Activated T-helper 1 cell treated with Interleukin-2 at 50 U/mL for 16 hours (primary cell): ENCODE data around the gene DMPK.
"Not testable (repeated sequence)": the region's sequence is repeated elsewhere in the genome, so short reads cannot be mapped to it uniquely, and the experiment has no call there.

Source experiments
- DNase-seq: peaks from one replicate; pipeline ENCODE4 v3.0.0-alpha.2; 2020; ENCODE audit warnings: low read depth

DMPK gene

DNA sequence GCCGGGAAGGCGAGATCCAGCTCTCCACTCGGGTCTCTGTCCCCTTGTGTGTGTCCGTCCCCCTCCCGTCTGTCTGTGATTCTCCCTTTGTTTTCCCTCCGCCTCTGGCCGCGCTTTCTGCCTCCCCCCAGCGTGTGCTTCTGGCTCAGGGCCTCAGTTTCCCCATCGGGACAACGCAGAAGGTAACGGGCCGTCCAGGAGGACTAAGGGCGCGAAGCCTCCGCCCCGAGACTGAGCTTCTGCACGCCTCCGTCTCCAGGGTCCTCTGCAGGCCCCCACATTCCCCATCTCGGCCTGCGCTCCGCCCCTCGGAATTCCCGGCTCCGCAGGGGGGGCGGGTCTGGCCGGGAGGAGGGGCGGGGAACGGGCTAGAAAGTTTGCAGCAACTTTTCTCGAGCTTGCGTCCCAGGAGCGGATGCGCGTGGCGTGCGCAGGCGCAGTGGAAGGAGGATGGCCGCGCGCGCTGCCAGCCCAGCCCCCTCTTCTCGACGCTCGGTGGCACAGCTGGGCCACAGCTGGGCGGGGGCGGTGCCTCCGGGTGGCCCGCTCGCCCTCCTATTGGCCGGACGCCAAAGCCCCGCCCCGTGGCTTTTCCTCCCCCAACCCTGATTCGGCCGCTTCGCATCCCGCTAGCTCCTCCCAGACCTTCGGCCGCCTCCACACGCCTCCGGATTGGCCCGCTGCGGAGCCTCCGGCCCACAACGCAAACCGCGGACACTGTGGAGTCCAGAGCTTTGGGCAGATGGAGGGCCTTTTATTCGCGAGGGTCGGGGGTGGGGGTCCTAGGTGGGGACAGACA, 13.1 kb downstream of the DMPK start, which contains the start of gene SIX5:
Gene SIX5 (minus strand): TSS at position 269 of the 799 bp plus-strand sequence. CDS start 408 bp downstream, outside the sequence.
- peak; percentile 86 for DNase-seq

DNA sequence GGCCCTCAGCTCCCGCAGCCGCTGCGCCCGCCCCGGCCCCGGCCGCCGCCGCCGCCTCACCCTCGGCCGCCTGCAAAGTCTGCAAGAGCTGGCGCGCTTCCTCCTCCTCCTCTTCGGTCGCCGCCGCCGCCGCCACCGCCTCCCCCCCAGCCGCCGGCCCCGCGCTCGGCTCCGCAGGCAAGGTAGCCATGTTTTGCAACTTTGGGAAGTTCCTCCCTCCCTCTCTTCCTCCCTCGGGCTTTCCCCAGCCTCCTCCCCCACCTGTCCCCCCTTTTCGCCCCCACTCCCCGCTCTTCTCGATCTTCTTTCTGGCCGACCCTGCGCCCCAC, 13.7 kb downstream of the DMPK start:
- no peak for DNase-seq

DNA sequence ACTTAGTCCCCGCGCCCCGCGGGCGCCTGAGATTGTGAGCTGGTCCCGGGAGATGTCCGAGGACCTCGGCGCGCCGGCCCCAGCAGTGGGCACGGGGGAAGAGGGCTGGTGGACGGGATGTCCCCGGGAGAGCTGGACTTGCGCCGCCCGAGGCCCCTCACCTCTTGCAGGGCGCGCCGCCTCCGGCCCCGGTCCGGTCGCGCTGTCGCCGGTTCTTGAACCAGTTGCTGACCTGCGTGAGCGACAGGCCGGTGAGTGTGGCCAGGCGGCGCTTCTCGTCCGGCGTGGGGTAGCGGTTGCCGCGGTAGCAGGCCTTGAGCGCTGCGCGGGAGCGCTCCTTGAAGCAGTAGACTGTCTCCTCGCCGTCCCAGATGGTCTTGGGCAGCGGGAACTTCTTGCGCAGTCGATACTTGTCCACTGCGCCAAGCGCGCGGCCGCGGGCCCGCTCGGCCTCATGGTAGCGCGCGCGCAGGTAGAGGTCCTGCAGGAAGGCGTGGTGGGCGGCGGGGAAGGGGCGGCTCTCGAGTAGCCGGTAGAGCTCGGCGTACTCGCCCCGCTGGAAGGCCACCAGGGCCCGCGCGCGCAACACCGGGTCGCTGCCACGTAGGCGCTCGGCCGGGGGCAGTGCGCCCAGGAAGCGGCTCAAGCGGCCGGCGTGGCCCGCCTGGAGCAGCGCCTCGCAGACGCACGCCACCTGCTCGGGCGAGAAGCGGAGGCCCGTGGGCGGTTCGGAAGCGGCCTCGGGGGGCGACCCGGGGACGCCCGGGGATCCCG, 14.2 kb downstream of the DMPK start:
- DNase-seq, result no peak

DNA sequence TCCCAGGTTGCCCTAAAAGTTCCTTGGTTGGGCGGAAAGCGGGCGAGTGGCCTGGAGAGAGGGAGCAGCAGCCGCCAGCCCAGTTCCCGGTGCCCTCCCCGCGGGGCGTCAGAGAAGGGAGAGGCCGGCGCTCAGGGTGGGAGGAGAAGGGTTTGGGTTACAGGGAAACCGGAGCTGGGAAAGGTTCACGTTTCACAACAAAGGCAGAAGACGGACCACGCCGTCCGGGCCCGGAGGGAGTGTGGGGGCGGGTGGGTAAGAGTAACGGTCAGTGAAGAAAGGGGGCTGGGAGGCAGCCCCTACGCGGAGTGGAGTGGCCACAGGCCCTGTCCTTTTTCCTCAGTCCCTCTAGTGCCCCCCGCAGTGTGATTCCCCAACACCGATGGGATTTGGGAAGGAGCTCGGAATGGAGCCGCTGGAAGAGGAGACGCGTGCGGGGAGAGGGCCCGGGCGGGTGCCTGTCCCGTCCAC, 14.8 kb downstream of the DMPK start:
- no peak for DNase-seq

DNA sequence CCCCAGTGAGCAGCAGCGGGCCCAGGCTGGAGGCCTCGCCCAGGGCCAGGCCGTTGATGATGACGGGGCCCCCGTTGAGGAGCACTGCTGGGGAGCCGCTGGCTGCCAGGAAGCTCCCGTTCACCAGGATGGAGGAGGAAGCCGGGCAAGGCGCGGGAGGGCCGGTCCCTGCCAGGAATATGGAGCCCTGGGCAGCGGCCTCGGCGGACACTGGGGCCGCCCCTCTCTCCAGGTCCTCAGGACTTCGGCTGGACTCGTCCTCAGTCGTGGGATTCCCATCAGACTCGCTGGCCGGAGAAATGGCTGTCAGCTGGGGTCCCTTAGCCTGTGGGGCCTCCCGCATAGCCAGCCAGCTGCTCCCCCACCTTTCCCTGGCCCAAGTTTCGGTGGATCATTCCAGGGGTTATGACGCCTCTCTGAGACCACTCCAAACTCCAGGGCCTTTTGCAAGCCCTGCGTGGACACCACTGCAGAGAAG, 15.4 kb downstream of the DMPK start:
- no peak for DNase-seq

DNA sequence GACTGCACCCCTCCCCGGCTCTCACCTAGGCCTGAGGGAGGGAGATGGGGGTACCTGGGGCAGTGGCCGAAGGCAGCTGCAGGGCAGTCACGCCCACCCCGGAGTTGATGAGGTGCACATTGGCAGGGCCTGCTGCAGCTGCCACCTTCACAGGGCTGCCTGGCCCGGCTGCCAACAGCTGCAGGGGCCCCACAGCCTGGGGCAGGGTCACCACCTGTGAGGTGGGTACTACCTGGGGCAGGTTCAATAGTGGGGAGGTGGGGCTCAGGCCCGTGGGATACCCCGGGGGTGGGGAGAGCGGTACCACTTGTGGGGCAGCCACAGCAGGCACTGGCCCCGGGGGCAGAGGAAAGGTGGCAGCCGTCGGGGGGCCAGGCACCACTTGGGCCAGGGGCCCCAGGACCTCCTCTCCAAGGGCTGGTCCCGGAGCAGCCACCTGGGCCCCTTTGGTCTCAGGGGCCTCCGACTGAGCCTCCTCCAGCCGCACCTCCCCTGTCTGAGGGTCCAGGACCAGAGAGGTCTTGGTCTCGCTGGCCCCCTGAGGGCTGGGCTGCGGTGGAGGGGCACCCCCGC, 15.9 kb downstream of the DMPK start:
- DNase-seq, result no peak

DNA sequence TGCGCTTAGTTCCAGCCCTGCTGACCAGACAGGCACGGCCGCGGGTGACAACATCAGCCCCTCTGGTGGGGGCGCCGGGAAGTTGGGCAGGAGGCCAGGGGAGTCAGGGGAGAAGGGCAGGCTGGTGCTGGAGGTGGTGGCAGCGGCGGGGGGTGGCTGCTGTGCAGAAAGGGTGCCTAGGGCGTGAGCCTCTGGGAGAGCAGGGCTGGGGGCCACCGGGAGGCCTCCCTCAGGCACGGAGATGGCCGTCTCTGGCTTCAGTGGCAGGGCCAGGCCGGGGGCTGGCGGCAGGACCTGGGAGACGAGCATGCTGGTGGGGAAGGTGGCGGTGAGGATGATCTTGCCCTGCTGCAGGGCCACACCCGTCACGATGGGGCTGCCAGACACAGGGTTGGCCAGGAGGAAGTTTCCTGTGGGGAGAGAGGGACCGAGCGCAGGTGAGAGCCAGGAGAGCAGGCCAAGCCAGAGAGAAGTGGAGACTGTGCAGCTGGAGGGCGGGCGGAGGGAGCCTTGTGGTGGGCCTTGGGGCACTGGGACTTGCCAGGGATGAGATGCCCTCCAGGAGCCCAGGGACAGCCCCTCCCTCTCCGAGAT, 16.5 kb downstream of the DMPK start:
- DNase-seq, result no peak

DNA sequence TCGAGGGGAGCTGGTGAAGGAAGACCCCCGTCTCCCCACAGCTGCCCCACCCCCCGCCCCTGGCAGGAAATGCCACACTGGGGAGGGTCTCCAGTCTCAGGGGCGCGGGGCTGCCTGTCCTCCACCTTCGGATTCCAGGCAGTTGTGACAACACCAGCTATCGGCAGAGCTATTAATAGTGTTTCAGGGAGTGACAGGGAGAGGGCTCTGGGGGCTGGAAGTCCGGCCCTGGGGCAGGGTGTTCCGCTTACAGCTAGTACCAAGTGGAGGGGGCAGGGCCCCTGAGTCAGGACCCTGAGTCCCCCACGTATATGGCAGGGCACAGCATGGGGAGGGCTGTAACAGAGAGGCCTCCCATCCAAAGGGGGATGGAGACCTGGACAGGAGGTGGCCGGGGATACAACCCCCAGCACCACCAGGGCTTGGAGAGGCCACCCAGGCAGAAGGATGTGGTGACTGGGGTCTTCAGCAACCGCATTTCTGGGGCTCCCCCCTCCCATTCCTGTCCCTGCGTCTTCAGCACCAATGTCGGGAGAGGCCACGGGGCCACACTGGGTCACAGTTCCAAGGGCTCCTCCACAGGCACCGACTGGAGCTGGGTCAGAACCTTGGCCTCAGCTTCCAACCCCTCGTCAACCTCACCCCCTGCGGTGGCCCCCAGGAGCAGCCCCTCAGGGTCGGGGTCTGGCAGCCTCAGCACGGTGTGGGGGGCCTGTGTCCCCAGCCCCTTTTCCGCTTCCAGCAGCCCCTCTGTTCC, 17.2 kb downstream of the DMPK start:
- DNase-seq, result no peak

DNA sequence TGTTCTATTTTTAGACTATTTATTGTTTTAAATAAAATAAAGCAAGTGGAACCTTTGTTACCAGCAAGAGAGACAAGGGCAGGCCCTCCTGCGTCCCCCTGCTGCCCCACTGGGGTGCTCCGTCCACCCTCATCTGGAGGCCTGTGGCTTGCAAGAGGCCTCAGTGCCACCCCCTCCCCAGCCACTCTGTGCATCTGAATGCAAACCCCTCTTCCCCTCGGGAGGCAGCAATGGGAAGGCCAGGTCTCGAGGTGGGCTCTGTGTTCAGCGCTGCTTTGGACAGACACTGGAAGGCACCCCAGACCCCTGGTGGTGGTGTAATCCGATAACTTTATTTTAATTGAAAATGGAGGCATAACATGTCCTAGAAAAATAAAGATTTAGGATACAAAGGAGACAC, 17.8 kb downstream of the DMPK start:
- DNase-seq, result no peak

DNA sequence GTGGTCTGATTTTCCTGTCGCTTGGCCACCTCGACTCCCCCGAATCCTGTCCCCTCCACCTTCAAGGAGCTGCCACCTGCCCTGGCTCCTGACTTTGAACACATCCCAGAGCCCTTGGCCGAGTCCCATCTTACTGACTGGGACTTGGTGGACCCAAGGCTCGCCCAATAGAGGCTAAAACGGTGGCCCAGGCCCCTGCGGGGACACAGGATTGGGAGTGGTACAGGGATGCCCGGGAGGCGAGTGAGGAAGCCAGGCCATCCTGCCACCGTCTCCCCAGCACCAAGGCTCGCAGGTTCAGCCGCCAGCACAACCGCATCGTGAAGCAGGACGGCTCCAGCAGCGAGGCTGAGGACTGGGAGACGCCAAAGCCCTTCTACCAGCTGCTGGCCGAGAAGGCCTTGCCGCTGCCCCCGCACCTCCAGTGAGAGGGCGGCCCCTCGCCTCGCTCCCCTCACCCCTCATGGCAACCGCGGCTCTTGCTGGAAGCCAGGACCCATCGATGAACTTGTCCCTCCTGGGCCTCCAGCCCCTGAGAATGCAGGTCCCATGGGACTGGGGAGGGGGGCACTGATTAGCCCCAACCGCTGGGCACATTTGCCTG, 18.5 kb downstream of the DMPK start:
- DNase-seq, result no peak

DNA sequence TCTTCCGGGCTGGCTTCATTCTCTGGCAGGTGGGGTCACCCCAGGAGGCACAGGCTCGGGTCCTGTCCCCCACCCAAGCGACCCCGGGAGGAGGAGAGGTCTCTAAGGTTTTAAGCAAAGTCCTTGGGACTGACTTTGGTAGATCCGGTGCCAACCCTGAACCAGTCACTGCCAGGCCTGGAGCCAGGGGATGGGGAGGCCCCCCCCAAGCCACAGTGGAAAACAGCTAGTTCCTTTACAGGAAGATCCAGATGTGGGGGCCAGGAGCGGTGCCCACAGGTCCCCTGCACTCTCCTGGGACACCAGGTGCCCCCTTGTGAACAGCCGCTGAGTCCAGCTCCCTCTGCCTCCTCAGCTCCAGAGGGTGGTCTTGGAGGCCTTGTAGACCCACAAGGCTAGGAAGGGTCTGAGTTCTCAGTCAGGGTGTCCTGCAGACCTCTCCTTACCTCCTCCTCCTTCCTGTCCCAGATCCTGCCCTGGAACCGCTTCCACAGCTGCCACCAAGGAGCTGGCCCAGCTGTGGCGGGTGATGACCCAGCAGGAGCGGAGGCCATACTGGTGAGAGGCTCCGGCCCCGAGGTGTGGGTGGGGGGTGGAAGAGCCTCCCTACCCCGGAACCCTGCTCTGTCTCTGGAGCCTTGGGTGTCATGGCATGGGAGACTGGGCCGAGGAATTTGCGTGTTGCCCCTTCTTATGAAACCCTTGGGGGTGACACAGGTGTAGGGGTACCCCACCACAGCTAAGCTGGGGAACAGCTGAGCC, 19.2 kb downstream of the DMPK start:
- DNase-seq, result no peak

DNA sequence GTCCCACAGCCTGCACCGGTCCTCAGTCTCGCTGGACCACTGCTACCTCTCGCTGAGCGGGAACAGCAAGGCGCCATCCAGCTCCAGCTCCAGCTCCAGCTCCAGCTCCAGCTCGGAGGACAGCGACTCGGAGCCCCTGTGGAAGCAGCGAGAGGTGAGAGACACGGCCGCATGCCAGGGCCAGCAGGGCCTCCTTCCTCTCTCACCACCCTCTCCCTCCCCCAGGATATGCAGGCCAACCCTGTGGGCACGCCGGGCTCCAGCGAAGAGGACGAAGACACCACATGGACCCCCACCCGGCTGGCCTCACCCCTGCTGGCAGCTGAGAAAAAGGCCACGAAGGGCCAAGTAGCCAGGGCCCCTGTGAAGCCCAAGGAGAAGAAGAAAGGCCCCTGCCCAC, 20.6 kb downstream of the DMPK start:
- DNase-seq, result no peak

DNA sequence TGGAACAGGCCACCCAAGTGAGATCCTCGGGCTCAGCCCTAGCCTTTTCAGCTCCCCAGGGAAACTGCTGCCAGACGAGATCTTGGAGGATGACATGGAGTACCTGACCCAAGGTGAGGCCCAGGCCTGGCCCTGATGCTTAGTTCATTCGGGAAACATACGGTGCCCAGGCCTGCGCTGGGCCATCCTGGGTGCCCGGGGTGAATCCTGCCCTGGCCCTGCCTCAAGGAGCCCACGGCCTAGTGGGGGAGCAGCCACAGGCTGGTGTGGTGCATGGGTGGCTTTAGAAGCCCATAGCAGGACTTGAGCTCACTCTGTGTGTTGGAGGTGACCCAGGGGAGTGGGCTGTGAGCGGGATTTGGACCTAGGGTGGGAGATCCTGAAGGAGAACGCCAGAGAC, 23.4 kb downstream of the DMPK start:
- no peak for DNase-seq

DNA sequence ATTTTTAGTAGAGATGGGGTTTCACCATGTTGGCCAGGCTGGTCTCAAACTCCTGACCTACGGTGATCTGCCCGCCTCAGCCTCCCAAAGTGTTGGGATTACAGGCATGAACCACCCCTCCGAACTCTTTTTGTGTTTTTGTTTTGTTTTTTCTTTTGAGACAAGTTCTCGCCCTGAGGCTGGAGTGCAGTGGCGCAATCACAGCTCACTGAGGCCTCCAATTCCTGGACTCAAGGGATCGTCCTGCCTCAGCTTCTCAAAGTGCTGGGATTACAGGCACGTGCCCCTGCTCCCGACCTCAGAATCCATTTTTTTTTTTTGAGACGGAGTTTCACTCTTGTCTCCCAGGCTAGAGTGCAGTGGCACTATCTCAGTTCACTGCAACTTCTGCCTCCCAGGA, 24.6 kb downstream of the DMPK start:
- no peak for DNase-seq

DNA sequence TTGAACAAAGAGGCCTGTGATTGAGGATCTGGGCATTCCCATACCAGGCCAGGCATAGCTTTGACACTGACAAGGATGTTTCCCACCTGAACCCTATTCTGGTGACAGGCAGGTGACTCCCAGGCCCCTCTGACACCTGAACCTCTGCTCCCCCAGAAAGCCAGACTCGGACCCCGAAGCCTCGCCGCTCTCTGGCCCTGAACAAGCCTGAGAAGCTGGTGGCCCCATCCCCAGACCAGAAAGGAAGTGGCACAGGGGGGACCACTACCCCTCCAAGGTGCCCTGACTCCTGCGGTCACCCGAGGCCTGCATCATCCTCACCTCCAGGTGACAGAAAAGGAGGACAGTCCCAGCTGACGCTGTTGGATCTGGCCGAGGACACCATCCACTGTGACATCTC, 28.0 kb downstream of the DMPK start:
- no peak for DNase-seq

DNA sequence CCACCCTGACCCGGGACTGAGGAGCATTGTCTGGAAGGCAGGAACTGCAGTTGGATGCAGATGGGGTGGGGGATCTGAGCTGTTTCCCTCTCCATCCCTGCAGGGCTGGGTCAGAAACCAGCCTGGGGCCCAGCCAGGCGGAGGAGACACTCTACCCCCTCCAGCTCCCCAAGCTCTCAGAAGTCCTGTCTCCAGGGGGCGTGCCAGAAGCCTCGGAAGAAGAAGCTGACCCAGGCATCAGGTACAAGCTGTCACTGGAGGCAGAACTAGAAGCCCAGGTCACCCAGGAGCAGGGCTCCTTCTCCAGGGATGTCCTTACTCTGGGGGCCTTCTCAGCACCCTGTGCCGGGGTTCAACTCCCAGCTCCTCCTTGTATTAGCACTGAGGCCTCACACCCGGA, 28.7 kb downstream of the DMPK start:
- DNase-seq, result no peak

DNA sequence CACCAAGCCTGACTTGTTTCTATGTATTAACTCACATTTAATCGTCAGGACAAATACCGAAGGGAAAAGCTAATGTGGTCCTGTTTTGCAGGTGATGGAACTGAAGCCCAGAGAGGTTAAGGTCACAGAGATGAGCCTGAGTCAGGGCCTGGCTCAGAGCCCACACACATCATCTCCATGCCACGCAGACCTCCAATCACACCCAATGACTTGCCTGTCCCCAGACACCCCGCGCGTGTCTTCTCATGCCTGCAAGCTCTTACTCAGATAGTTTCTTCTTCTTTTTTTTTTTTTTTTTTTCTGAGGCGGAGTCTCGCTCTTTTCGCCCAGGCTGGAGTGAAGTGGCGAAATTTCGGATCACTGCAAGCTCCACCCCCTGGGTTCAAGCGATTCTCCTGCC, 29.7 kb downstream of the DMPK start:
- no peak for DNase-seq

DNA sequence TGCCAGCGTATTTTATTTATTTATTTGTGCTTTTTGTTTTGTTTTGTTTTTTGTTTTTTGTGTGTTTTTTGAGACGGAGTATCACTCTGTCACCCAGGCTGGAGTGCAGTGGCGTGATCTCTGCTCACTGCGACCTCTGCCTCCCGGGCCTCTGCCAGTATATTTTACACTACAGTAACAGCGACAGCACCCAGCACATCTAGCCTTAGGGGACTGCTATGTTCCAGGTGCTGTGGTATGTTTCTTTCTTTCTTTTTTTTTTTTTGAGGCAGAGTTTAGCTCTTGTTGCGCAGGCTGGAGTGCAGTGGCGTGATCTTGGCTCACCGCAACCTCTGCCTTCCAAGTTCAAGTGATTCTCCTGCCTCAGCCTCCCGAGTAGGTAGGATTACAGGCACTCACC, 30.8 kb downstream of the DMPK start:
- not testable (repeated sequence) for DNase-seq

DNA sequence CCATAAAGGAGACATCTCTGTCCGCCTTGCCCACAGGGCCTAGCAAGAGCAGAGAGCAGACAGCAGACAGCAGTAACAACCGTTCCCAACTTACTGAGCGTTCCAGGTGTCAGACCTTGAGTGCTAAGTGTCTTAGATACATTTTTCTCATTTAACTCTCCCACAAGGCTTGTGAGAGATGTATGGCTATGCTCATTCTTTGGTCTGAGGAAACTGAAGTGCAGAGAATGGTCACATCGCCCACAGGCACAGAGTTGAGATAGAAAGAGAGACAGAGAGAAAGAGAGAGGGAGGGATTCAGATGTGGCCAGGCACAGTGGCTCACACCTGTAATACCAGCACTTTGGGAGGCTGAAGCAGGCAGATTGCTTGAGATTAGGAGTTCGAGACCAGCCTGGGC, 34.8 kb downstream of the DMPK start:
- DNase-seq, result no peak

DNA sequence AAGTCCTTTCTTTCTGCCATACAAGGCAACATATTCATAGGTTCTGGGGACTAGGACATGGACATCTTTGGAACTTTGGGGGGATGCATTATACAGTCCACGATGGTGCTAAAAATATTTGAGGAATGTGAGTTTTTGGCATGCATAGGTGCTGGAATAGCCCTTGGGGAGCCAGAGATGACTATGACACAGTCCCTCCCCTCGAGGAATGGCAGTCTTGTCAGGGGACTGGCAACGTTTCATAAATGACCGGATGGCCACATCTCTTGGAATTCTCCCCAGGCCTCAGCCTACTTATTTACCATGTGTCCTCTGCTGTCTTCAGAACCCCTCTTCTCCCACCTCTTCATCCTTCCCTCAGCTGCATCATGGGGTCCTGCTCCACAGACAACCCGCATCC, 35.4 kb downstream of the DMPK start:
- no peak for DNase-seq

DNA sequence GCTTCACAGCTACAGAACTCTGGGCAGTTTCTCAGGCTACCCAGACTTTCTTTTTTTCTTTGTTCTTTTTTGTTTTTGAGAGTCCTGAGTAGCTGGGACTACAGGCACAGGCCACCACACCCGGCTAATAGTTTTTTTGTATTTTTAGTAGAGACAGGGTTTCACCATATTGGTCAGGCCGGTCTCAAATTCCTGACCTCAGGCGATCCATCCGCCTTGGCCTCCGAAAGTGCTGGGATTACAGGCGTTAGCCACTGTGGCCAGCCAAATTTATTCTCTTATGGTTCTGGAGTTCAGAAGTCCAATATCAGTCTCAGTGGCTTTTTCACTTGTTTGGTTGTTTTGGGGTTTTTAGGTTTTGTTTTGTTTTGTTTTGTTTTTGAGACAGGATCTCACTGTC, 36.7 kb downstream of the DMPK start:
- no peak for DNase-seq
